AG09319 (cell line): ENCODE results near the gene FEM1B.

Experiments used
- DNase-seq: peaks from one replicate; pipeline ENCODE4 v3.0.0-alpha.2; 2010; ENCODE audit warnings: low read depth; ENCODE audit errors: extremely low read depth
- TF ChIP-seq, protein P1 (sequence below): IDR thresholded peaks from 2 replicates; pipeline ENCODE4 v1.5.1; 2011; ENCODE audit warnings: low read depth, mild to moderate bottlenecking, inconsistent platforms, low read length, moderate library complexity

Gene FEM1B

DNA sequence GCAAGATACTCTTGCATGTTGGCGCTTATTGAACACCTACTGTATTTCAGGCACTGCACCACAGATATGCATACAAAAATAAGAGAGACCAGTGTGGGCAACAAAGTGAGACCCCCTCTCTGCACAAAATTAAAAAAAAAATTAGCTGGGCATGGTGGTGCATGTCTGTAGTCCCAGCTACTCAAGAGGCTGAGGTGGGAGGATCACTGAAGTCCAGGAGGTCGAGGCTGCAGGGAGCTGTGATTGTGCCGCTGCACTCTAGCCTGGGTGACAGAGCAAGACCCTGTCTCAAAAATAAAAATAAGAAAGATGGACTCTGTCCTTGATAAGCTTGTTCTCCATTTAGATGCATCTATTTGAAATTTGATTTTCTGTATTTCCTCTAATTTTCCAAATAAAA lies 20.8 kb downstream of the FEM1B start:
- DNase-seq: no peak
- TF ChIP-seq, protein P1, sequence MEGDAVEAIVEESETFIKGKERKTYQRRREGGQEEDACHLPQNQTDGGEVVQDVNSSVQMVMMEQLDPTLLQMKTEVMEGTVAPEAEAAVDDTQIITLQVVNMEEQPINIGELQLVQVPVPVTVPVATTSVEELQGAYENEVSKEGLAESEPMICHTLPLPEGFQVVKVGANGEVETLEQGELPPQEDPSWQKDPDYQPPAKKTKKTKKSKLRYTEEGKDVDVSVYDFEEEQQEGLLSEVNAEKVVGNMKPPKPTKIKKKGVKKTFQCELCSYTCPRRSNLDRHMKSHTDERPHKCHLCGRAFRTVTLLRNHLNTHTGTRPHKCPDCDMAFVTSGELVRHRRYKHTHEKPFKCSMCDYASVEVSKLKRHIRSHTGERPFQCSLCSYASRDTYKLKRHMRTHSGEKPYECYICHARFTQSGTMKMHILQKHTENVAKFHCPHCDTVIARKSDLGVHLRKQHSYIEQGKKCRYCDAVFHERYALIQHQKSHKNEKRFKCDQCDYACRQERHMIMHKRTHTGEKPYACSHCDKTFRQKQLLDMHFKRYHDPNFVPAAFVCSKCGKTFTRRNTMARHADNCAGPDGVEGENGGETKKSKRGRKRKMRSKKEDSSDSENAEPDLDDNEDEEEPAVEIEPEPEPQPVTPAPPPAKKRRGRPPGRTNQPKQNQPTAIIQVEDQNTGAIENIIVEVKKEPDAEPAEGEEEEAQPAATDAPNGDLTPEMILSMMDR: no peak

DNA sequence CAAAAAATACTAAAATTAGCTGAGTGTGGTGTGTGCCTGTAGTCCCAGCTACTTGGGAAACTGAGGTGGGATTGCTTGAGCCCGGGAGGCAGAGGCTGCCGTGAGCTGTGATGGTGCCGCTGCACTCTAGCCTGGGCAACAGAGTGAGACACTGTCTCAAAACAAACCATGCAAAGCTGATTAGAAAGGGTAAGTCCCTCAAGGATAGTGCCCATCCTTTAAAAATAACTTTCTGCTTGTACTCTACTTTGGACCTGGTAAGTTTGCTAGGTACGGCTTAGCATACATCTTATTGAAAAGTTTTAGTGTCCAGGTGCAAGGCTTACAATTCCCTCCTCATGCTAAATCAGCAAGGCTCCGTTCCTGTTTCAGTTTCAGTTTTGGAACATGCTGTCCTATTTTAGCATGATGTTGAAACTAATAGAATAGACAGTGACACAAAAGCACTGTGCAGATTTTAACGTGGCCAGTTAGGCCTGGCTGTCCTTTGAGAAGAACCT lies 21.4 kb downstream of the FEM1B start:
- DNase-seq: no peak
- TF ChIP-seq, protein P1: no peak

DNA sequence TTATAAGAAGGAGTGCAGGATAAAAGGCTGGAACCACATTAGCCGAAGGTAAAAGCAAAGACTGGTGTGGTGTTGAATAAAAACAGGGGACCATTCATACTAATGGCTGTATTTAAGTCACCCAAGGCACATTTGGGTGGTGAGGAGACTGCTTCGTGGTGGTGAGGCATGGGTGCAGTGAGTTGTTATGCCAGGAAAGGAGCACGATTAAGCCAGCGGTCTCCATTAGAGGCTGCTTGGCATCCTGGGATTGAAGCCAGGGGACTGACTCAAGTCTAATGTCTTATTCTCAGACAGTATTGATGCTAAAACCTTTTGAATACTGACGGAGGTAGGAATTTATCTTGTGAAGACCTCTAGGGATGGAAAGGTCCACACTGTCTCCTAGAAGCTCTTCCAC lies 21.9 kb downstream of the FEM1B start:
- TF ChIP-seq, protein P1: no peak
- DNase-seq: no peak

DNA sequence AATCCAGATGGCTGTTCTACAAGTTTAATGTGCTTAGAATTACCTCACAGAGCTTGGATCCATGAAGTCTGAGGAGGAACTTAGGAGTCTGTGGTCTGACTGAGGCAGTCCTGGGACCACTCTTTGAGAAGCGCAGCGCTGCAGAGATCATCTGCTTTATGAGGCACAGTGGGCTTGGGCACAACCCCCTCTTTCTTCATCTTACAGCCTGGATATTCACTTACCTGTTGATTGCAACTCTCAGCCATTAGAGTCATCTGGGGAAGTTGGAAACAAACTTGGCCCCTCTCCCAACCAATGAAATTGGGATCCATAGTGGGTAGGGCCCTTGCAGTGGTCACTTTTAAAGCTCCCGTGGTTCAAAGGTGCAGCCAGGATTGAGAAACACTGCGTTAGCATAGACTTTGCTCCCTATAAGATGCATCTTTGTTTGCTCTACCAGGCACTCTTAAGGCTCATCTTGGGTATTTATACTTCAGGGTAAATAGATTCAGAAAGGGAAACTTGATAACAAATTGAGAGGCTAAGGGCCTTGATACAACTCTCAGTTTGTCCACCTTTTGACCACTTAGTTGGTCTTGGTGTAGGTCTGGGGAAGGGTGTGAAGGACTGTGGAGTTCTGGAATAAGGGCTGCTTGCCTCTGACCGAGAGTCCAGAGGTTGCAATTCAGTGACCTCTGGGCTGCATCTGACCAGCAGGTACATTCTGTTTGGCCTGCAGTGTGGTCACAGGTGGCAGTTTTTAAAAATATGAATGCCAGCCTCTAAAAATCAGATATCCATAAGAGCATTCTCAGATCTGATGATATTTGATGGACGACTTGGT lies 22.8 kb downstream of the FEM1B start:
- DNase-seq: no peak
- TF ChIP-seq, protein P1: no peak

- TF ChIP-seq, protein P1: no peak
- no peak for DNase-seq
Measured at GRCh38 chr15:68301301-68301700, 23.8 kb downstream of the FEM1B start.

- no peak for DNase-seq
- TF ChIP-seq, protein P1: no peak
Measured at GRCh38 chr15:68302729-68303128, 25.2 kb downstream of the FEM1B start.

DNA sequence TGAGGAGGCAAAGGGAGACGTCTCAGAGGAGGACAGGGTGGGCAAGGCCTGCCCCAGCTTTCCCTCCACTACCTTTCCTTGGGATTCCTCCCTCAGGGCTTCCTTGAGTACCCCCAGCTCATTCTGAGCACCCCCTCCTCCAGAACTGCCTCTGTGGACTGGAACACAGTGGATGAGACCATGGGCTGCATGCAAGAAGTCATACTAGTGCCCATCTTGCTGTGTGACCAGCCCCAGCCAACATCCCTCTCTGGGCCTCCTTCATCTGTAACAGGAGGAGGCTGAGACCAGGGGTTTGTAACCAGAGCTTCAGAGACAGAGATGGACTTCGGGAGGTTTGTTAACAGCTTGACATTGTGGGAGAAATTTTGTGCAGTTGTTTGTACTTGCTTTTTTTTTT lies 25.6 kb downstream of the FEM1B start:
- no peak for DNase-seq
- TF ChIP-seq, protein P1: no peak
